GM19397 (cell line): ENCODE data around the gene ABHD17C.
"Not testable (repeated sequence)": the region's sequence is repeated elsewhere in the genome, so short reads cannot be mapped to it uniquely, and the experiment has no call there.

Experiments used
- ATAC-seq: cut with Tn5 transposase; IDR thresholded peaks from one replicate; pipeline ENCODE4 v1.9.1; 2021; ENCODE audit warnings: mild to moderate bottlenecking, moderate library complexity; ENCODE audit not compliant: unreplicated experiment

The ABHD17C gene

DNA sequence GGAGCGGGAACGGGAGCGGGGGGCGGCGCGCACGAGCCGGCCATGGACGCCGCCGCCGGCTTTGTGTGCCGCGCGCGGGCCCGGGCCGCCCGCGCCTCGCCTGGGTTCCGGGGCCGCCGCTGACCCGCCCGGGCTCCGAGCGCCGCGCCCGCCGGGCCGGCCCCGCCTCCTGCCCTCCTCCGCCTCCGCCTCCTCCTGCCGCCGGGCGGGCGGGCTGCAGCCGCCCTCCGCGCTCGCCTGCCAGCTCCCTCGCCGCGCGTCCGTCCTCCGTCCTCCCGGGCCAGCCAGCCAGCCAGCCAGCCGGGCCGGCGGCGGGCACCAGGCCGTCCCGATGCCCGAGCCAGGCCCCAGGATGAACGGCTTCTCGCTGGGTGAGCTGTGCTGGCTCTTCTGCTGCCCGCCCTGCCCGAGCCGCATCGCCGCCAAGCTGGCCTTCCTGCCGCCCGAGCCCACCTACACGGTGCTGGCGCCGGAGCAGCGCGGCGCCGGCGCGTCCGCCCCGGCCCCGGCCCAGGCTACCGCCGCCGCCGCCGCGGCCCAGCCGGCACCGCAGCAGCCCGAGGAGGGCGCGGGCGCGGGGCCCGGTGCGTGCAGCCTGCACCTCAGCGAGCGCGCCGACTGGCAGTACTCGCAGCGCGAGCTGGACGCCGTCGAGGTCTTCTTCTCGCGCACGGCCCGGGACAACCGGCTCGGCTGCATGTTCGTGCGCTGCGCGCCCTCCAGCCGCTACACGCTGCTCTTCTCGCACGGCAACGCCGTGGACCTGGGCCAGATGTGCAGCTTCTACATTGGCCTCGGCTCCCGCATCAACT is at the start of gene ABHD17C:
Gene ABHD17C, plus strand, starts transcription at position 212 of the 812 bp plus-strand sequence. Its CDS starts 120 bp downstream, at position 332.
- peak; percentile 75 for ATAC-seq

DNA sequence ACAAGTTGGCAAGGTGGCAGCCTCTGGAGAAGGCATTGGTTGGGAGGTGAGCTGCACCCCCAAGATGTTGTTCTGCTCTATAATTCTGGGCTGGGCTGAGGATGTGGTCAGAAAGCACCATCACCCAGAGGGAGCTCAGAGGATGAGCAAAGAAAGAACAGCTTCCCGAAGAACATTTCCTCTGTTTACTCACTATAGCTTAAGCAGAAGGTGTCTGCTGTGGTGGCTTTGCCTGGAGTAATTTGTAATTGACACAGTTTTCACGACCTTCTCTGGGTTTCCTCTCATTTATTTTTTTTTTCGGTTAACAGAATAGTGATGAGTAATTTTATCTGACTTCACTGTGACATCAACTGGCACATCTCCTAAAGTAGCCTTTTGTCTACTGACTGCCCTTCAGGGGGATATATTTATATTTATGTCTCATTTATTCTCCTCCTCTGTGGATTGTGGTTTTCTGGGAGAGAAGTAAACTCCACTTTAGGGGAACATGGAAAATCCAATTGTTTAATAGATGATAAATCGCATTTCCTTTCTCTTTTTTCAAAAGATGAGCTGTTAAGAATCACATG is 49.5 kb upstream of the ABHD17C start:
- ATAC-seq: no peak

DNA sequence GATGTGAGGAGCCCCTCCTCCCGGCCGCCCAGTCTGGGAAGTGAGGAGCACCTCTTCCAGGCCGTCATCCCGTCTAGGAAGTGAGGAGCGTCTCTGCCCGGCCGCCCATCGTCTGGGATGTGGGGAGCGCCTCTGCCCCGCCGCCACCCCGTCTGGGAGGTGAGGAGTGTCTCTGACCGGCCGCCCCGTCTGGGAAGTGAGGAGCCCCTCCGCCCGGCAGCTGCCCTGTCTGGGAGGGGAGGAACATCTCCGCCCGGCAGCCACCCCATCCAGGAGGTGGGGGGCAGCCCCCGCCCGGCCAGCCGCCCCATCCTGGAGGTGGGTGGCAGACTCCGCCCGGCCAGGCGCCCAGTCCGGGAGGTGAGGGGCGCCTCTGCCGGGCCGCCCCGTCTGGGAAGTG is 47.7 kb upstream of the ABHD17C start:
- not testable (repeated sequence) for ATAC-seq

DNA sequence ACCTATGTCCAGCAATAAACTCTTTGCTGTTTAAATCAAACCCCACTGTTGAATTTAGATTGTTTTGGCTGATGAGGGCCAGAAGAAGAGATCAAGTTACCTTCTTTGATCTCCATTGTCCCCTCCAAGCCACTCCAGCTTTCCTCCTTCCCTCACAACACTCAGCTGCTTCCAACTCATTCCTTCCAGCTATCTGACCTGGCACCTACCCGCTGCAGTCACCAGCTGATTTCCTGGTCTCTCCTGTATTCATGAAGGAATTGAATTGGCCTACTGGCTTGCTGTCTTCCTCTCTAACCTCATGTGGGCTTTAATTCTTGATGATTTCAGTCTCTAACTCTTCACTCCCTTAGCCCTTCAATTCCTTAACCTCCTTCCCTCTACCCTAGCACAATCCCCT is 40.8 kb upstream of the ABHD17C start:
- no peak for ATAC-seq

DNA sequence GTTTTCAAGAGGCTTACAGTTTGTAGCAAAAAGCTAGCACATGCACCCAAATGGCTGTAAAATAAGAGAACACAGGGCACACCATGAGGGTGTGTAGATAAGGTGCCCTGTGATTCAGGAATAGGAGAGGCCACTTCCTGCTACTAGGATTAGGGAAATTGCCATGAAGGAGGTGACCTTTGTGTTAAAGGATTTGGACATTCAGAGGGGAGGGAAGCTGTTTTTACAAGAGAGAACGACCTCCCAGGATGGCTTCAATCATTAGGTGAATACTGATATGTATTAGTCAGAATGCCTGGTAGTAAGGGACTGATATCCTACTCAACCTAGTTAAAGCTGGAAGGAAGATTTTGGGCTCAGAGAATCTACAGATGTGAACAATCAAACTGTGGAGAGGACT is 35.7 kb upstream of the ABHD17C start:
- no peak for ATAC-seq

DNA sequence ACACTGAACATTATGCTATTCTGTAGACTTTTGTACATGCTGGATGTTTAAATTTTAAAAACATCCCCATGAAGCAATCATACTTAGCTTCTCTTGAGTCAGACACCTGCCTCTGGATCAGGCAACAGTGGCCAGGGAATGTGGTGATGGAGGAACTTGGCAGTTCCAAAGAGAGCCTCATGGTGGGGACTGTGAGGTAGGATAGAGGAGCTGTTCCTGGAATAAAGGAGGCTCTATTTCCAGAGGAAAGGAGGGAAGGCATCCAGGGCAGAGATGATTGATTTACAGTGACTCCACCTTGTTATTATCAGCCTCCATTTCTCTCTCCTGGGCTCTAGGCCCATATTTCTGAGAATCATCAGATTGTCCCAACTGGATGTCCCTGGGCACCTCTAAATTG is 35.0 kb upstream of the ABHD17C start:
- no peak for ATAC-seq

DNA sequence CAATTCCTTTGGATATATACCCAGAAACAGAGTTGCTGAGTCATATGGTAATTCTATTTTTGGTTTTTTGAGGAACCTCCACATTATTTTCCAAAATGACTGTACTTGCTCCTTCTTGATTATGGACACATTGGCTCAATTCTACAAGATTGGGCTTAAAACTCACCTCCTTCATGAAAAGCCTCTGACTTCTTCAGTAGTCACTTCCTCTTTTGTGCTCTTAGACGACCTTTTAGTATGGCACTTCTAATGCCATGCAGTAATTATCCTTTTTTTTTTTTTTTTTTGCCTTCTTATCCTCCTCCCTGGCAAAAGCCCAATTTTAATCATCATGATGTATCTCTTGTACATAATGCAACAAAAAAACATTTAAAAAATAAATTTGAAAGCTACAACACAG is 33.0 kb upstream of the ABHD17C start:
- no peak for ATAC-seq

DNA sequence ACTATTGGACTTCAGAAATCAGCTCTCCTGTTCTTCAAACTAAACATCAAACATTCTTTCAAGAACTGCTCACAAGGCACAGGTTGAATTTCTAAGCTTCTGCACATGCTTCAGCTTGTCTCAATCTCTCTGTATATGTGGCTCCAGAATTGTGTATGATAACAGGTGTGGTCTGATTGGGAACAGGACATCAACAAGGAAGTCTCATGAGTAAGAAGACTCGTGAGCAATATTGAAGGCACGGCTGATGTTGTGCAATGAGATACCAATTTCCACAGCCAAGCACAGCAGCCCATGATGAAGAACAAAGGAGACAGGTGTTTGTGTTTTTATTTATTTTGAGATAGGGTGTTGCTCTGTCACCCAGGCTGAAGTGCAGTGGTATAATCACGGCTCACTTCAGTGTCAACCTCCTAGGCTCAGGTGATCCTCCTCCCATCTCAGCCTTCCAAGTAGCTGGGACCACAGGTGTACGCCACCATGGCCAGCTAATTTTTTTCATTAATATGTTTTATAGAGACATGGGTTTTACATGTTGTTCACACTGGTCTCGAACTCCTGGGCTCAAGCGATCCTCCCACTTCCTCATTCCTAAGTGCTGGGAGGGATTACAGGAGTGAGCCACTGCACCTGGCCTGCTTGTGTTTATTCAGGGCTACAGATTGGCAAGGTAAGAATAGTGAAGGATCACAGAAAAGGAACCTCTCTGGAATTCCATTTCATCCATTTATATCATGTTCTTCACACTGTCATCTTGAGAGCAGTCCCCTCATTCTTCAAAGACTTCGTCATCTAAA is 32.2 kb upstream of the ABHD17C start:
- ATAC-seq: no peak

DNA sequence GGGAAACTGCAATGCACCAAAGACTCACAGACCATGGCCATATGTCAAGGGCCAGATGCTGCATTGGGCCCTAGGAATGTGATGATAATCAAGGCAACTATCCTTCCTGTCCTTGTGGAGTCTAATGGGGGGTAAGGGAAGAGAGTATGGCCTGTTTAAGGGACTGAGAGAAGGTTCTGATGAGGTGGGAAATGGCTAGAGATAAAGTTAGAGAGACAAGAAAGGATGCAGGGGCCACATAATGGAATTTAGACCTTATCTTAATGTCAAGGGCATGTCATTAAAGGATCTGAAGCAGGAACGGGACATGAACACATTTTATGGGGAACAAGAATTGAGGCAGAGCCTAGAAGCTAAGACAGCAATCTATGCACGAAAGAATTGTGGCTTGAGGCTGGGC is 30.0 kb upstream of the ABHD17C start:
- ATAC-seq: no peak

DNA sequence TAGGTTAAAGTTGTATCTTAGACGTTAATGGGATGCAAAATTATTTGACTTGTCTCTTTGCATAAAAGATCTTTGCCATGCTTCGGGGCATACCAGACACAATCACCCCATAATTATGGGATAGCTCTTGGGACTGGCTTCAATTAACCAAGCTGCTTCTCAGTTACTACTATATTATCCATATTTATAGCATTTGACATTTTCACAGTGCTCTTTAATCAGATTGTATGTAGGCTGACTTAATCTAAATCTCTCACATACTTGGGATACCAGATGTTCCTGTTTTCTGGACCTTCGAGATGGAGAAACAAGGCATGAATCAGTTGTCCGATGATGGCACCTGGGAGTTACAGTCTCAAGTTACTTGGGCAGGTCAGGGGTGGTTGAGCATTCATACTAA is 27.2 kb upstream of the ABHD17C start:
- no peak for ATAC-seq

DNA sequence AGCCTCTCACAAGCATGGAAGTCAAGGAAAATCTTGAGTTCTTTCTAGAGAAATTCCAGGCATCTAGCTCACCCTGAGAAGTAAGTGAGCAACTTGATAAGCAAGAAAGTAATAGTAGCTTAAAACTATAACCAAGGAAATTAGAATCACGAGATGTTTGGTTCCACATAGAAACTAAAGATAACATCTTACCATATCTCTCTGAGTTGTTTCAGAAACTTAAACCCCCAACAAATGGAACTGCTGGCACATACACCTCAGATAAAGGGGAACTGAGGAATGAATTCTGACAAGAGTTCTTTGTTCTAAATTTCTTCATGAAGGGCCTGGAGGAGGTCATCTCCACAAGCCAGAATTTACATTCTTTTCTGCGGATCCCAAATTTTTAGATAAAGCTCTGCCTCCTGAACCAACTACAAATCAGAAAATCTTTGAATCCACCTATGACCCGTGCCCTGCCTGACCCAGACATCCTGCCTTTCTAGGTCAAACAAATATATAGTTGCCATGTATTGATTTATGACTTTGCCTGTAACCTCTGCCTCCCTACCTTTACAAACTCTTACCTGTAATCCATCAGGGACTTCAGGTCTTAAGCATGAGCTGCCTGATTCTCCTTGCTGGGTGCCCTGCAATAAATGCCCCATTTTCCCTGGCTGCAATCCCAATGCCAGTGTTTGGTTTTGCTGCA is 26.4 kb upstream of the ABHD17C start:
- ATAC-seq: no peak

DNA sequence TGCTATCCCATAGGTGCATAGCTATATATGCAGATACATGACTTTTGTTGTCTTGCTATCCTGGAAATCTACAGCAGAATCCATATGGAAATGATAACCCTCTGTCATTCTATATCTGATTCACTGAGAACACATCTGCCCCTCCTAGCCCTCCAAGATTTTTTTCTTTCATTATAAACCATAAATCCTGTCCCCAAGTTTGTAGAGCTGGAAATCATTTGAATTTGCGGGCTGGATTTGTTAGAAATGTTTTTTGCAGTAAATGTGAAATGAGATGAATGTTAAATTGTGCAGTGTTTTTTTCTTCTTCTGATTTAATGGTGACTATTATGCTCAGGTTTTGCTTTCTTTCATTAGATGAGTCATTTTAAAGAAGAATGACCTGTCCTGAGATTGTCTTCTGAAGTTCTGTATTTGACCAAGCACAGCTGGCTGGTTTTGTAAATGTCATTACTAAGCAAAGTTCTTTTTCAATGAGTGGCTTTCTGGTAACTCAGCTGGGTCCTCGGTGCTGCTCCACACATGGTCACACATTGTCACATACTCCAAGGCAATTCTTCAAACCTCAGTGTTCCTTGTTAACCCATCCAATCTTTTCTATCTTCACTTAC is 25.3 kb upstream of the ABHD17C start:
- ATAC-seq: no peak

DNA sequence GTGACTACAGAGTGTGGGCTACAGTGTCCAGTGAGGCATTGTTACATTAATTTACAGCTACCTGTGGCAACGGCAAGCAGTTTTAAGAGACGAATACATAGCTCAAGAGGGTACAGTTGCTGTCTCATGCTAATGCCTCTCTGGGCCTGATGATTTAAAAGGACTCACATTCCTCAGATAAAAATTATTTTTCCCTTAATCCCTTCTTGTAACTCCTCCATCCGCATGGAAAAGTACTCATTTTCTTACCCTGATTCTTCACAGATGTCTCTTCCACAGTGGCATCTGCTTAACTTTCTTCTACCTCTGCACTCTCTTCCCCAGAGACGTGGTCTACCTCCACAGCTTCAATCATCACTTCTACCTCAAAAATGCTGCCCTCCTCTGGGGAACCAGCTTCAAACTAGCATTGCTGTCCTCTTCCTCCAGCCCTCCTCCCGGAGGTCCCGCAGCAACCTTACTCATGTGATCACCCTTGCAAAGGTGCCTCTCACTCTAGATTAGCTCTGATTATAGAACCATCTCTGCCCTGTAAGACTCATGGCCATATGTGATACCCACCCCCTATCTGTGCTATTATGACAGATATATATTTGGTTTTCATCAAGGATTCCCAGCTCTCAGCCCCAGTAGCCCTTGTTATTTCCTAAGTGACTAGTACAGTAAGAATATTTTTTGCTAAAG is 21.4 kb upstream of the ABHD17C start:
- ATAC-seq: no peak

DNA sequence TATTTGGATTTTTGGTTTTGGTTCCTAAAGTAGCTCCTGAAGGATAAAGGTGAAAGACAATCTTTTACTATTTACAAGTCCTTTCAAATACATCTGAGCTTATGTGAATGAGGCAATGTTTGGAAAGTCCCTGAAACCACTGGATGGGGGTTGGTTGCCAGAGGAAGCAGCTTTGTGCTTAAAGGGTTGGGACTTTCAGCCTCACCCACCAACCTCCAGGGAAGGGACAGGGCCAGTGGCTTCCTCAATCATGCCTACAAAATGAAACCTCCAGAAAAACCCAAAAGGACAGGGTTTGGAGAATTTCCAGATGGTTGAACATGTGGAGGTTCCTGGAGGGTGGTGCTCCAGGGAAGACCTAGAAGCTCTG is 20.9 kb upstream of the ABHD17C start:
- no peak for ATAC-seq

DNA sequence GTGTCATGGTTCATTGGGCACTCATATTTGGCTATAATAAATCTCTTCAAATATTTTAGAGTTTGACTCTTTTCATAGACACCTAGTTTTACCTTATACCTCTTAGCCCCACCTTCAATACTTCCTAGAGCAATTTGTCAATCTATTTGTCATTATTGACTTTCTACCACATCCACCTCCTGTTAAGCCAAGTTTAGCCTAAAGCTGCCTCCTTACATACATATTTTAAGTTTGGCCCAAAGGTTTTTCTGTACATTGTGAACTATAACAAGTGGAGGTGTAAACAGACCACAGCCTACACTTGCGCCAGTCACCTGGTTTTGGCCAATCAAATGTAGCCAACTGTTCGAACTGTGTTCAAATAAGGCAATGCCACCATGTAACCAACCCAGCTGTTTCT is 18.1 kb upstream of the ABHD17C start:
- no peak for ATAC-seq

DNA sequence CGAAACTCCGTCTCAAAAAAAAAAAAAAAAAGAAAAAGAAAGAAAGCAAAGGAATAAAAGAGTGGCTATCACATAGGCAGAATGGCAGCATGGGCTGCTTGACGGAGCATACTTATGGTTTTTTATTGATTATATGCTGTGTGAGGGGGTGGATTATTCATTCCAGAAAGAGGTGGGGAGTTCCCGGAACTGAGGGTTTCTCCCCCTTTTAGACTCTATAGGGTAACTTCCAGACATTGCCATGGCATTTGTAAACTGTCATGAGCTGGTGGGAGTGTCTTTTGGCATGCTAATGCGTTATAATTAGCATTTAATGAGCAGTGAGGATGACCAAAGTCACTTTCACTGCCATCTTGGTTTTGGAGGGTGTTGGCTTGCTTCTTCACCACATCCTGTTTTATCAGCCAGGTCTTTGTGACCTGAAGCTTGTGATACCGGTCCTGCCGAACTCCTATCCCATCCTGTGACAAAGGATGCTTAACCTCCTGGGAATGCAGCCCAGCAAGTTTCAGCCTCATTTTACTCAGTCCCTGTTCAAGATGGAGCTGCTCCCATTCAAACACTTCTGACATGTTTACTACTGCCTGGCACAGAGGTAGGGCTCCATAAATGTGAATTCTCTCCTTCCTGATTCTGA is 15.8 kb upstream of the ABHD17C start:
- ATAC-seq: no peak

DNA sequence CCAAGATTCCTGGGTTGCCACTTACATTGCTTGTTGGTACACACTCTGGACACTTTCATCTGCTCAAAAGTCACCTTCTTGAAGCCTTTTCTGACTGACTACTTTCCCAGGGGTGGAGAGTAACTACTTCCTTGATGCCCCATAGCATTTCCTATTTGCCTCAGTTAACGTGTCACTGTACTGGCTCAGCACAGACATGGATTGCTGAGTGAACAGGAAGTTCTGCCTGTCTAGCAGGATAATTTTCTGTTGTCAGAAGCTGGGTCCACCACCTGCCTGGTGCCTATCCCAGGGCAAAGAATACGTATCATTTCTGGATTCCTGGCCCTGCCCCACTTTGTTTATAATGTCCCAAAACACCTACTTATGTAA is 15.3 kb upstream of the ABHD17C start:
- no peak for ATAC-seq

DNA sequence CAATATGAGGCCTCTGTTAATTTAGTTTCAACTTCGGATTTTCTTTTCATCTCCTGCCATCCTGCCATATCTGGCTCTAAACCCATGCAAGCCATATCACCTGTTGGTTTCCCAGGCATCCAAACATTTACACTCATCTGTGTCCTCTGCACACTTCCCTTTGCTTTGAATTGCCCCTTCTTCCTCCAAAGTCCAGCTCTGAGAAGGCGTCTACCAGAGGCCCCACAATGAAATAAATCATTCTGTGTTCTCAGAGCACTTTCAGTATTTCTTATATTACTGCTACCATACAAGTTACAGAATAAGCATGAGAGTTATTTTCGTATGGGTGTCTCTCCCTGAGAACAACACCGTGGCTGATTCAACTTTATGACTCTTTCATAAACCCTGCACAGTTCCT is 12.9 kb upstream of the ABHD17C start:
- no peak for ATAC-seq

DNA sequence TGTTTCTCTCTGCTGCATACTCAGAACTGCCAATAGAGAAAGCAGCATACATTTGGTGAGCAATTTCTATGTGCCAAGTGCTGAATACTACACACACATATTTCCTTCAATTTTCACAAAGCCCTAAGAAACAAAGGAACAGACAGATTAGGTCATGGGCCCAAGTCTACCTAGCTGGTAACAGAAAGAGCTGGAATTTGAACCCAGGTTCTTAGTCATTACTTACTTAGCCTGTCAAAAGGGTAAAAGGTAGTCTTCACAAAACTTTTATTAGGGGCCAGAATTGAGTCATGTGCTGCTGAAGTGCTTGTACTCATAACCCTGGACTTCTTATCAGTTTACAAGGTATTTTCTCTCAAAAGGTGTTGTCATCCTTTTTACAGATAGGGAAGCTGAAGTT is 10.4 kb upstream of the ABHD17C start:
- no peak for ATAC-seq

DNA sequence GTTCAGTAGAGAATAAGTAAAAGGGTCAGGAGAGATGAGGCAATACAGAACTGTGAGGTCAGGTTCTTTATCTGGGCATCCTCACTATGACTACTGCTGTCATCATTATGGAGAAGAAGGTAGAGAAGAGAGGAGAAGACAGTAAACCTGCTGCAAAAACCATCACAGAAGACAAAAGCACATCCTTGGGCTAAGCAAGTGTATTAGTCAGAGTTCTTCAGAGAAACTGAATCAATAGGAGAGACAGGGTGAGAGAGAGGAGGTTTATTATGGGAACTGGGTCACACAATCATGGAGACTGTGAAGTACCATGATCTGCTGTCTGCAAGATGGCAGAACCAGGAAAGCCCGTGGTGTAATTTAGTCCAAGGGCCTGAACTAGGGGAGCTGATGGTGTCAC is 9.5 kb upstream of the ABHD17C start:
- ATAC-seq: no peak
